GOT3 (cell line): ENCODE results near the gene PDHA2.
"Not testable (repeated sequence)": the region's sequence is repeated elsewhere in the genome, so short reads cannot be mapped to it uniquely, and the experiment has no call there.

ENCODE experiments used
- DNase-seq: peaks from one replicate; lab custom pipeline; 2025; ENCODE audit warnings: mixed read lengths; lab: John Stamatoyannopoulos, UW

PDHA2 gene

DNA sequence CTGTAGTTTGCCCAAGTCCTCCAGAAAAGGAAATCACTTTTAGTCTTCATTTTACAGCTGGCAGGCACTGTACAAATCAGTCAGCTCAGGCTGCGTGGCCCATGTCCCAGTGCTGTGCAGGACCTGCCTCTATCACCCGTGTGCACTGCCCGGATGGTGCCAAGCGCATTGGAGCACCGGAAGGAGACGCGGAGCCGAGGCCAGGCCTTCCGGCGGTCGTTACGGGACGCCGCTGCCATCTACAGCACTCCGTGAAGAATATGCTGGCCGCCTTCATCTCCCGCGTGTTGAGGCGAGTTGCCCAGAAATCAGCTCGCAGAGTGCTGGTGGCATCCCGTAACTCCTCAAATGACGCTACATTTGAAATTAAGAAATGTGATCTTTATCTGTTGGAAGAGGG, at the start of gene PDHA2:
Gene PDHA2 (plus strand): TSS at position 203 of the 400 bp plus-strand sequence. CDS start 58 bp downstream, at position 261.
- DNase-seq: no peak

DNA sequence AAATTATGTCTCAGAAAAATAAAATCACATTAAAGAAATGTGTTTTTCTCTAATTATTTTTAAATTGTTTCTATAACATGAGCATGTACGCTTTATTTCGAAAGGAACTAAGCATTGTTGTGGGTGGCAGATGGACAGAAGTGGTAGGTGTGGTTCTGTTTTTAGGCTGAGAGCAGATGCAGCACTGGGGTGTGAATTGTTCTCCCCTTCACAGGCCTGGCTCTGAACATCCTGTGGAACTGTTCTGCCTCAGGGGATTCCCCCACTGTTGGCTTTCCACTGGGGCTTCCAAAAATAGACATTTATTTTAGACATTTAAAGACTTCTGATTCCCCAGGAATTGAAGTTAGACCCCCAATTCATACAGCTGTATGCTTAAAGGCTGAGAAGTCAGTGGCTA, 41.9 kb upstream of the PDHA2 start:
- no peak for DNase-seq

DNA sequence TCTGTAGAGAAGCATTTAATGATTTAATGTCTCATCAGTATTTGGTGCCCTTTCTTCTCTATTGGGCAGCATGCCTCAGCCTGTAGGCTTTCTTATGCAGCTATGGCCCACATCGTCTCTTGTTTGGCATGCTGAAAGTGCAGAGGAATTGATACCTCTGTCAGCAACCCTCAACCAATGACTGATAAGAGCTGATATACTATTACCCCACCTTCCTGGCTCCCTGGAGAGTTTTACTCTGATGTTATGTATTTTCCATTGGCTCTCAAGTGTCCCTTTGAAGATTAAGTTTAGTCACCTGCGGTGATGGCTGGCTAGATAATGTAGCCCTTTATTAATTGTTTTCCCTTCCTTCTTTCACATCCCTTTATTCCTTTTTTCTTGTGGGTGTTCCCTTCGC, 41.2 kb upstream of the PDHA2 start:
- DNase-seq: no peak

DNA sequence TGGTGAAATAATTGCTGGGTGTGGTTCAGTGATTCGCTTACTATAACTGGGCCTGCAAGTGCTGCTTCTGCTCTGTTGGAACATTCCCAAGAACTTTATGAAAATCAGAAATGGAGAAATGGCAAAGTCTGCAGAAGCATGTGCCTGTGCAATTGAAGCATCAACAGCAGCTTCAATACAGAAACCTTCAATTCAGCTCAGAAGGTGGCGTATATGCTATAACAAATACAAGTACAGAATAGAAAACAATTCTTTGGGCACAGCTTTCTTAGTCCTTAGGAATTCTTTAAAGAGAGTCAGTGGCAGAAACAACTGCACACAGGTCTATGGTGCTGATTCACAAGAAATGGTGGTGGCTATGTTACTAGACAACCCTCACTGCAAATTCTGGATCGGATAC, 18.0 kb upstream of the PDHA2 start:
- no peak for DNase-seq

DNA sequence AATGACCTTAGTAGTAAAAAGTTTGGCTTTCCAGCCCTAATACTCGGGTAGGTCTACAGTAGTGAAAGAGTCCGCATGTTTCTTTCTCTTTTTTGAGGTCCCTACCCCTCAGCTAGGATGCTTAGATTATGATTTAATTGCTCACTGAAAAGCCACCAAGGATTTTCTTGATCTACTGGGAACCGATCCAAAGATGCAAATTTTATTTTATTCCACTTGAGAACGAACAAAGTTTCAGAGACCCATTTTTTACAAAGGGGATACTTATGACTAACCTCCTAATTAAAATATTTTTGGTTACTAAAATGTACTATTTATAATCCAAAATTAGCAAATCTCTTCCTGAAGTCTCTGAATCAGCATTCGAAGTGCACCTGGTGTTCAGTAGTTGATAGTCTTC, 14.3 kb upstream of the PDHA2 start:
- DNase-seq: no peak

DNA sequence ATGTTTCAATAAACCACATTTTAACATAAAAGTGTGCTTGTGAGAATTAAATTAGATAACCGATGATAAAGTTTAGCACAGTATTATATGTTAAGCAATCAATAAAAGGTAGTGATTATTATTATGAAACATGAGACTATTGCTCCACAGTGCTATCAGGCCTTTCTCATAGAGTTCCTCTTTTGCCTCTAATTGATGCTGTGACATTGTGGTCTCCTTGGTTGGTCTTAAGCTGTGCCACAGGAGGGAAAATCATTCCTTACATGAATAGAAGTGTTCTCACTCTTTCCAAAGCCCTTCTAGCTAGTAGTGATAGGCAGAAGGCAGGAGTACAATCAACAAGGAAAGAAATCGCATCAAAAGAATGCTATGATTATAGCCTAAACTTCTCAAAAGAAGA, 9.2 kb upstream of the PDHA2 start:
- no peak for DNase-seq

DNA sequence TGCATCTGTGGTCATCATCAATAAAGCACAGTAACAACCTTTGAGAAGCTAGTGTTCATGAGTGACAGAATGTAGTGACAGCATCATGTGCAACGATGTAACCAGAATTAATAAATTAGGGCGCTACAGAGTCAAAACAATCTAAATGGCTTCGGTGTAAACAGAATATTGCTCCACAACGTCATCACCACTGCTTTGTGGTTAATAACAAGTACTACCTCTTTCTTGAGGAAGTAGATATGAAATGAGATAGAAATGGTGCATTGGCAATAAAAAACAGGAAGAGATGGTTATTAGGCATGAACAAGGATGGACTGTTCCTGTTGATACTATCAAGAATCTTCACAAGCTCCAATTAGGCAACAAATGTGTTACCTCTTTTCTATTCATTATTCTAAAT, 8.7 kb upstream of the PDHA2 start:
- no peak for DNase-seq

DNA sequence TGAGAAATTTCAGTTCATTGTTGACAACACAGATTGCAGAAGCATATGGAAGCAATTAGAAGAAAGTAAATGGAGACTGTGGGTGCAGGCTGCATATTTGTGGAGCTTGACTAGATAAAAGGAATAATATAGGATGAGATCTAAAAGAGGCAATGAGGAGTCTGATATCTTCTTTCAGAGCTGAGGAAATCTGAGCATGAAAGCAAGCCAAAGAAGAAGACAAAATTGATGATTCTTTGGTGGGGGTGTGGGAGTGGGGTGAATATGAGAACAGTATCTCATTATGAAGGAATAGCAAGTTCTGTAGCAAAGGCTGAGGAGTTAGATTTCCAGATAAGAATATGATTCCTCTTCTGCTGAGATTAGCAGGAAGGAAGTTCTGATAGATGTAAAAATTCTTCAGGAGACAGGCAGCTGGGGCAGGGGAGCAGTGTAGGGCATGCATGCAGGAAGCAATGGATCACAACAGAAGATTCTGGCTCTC, 6.1 kb upstream of the PDHA2 start:
- DNase-seq: no peak

DNA sequence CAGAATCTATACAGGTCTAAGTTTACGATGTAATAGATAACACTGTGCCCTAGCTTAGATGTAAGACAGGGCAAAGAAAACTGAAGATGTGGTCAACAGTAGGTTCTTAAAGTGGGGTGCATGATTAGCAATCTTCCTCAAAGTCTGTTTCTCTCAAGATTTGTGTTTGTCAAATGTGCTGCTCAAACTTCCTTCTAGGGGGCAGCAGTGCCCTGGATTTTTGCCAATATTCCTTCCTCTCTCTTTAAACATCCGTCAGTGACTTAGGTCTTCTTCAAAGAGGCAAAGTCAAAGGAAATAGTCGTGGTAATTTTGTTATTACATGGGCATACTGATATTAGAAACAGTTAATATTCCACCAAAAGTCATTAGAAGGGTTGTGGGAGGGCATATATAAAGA, 4.2 kb upstream of the PDHA2 start:
- no peak for DNase-seq

DNA sequence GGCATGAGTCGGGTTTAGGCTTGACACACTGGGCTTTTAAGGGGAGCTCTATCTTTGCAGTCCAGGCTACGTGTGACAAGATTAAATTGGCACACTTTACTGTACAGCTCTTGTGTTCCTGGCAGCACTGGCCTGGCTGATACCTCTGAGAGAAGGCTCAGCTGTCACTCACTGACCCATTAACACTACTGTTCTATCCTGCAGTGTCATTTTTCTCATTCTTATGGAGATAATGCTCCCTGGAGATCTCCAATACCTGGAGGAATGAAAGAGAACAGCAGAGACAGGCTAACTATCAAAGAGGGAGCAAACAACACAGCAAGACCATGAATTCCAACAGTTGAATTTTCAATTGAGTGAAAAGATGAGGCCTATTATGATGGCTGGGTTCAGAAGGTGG, 1.7 kb upstream of the PDHA2 start:
- DNase-seq: no peak

DNA sequence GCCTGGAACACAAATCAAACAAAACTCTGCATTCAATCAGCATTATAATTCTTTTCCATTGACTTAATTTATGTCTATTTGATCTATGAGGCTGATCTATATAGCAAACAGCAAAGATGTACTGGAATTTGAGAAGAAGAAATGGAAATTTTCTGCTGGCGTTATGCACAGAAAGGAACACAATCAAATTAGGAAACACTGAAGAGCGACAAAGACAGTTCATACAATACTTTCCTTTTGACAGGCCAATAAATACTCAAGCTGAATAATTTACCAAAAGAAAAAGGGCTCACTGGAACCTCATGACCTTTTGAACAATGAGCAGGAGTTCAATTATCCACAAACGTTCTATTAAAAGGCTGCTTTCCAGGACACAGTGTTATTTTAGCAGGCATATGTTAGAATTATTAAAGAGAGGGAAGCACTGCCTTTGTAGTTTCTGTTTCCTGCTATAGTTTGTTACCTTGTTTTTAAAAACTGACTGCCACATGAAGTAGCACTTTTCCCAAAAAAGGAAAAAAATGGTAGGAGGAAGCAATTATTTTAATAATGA, 8.1 kb downstream of the PDHA2 start:
- DNase-seq: no peak

DNA sequence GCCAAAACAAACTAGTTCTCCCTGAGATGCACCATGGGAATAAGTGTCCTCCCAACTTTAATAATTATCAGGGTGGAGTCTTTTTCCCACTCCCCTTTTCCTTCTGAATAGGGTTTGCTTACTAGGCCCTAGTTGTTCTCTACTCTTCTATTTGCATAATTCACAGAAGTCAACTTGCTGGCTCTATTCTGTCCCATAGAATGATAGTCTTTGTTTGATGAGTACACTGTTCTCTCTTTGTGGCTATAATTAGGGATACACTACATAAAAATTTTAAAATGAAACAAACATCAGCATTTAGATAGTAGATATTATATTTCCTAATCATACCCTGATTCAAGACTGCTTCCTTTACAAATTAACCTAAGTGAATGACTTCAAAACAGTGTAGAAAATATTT, 10.3 kb downstream of the PDHA2 start:
- DNase-seq: no peak

DNA sequence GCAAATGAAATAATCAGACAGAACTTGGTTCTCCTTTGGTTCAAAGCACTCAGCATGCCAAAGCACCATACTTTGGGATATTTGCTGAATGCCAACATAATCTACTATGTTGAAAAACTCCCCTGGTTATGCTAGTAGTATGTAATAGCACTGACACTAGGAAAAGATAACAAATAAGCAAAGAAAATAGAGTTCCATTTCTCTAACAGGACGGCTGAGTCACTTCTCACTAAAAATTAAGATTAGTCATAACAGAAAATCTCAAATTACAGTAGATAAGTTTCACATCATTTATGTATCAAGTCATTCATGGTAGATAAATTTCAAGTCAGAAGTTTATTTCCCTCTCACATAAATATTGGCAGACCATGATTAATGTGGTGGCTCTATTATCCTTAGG, 17.9 kb downstream of the PDHA2 start:
- no peak for DNase-seq

DNA sequence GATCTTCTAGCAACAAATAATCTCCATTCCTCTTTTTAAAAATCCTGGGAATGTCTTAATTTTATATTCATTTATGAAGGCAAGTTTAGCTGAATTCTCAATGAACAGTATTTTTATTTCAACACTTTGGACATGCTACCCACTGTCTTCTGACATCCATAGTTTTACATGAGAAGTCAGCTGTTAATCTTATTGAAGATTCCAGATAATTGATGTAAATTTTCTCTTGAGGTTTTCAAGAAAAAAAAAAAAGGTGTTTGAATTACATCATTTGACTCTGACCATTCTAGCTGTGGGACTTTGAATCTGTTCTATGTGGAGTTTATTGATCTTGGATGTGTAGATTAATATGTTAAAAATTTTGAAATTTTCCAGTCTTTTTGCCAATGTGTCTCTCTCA, 28.0 kb downstream of the PDHA2 start:
- no peak for DNase-seq

DNA sequence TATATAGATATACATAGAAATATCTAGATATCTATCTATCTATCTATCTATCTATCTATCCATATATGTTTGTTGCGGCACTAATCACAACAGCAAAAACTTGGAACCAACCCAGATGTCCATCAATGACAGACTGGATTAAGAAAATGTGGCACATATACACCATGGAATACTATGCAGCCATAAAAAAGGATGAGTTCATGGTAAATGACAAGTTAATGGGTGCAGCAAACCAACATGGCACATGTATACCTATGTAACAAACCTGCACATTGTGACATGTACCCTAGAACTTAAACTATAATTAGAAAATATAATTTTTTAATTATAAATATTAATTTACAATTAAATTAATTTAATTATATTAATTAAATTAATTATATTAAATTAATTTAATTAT, 29.5 kb downstream of the PDHA2 start:
- not testable (repeated sequence) for DNase-seq

DNA sequence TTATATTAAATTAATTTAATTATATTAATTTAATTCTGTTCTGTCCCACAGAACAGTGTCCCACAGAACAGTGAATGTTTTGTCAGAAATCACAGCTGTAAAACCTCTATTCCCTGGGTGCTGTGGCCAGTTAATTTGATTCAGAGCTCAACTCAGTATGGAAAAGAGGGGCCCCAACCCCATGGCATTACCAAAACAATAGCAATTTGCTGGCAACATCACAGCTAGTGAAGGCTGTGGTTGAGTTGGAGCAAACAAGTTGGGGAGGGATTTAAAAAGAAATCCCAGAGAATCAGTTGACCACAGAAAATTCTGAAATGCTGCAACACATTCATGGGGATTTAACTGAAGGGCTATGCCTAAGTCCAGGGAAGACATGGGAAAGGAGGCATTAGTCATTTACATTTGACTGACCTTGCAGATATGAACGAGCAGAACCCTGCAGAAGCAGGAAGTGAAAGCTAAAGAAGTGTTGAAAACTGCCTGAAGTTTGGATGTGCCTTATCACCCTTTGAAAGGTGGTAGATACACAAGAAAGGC, 30.1 kb downstream of the PDHA2 start:
- DNase-seq: no peak

DNA sequence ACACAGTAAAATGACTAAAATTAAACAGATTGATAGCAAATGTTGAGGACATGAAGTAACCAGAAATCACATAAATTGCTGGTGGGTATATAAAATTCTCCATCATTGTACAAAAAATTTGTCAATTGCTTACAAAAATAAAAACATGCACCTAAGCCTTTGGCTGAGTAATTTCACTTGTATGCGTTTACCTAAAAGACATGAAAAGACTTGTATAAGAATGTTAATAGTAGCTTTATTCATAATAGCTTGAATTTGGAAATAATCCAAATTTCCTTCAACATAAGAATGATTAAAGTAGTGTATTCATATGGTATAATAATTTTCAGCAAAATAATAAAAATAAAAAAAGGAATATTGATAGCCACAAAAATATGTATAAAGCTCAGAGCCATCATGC, 37.7 kb downstream of the PDHA2 start:
- no peak for DNase-seq

DNA sequence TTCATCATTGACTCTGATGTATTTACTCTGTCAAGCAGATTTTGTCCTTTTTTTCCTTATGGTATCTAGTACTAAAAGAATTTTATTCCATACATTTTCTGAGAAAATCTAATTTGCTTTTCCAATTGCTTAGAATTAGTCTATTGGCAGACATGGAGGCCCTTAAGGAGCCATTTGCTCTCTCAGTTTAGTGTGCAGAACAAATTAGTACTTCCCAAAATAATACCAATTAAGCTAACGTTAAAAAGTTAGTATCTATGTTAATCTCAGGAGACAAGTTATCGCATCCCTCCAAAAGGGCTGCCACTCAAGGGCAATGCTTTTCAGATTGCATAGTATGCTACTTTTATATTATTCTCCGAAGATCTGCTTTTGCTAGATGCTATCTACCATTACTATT, 47.7 kb downstream of the PDHA2 start:
- no peak for DNase-seq

DNA sequence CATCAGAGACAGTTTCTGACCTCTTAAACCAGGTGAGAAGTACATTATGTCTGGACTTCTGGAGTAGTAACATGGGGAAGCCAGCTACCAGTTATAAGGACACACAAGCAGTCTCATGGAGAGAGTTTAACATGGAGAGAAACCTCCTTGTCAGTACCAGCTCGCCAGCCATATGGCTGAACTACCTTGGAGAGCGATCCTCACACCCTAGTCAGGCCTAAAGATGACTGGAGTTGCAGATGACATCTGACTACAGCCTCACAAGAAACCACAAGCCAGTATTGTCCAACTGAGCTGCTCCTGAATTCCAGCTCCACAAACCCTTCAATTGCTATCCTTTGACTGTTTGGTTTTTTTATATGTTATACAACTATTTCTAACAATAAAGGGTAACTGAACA, 49.8 kb downstream of the PDHA2 start:
- DNase-seq: no peak
